ENCODE results near the gene BLMH.

BLMH gene

DNA sequence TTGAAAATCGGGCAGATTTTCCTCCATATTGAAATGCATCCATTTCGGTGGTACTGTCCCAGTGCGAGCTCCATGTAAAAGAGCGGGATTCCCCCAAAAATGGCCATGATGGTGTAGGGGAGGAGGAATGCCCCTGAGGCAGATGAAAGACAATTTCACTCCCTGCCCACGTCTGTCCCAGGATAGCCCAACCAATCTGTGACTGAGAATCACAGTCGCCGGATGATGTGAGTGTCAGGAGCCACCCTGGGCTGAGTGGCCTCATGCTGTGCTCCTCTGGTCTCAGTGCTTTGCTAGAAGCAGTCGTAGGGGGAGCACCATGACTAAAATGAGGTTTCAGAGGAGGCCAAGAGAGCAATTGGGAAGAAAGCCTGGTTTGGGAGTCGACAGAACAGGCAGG is 72.9 kb downstream of the BLMH start:
- TF ChIP-seq EZH2 (IDR thresholded peaks at IDR 0.05) (no peak), FOXP2 (optimal IDR thresholded peaks at IDR 0.05; ENCODE audit: control extremely low read depth, extremely low read length, insufficient read depth) (no peak), POLR2AphosphoS5 (IDR thresholded peaks at IDR 0.05; ENCODE audit: borderline replicate concordance, low read depth, low read length) (no peak)
- DNase-seq (ENCODE audit: low read depth, low spot score): no peak
- no peaks in the 10 kb centered on the region for H3K9me3 ChIP-seq (ENCODE audit: low read depth, low read length)
- H3K4me3 ChIP-seq: no peak overlapping the region
- H3K27ac ChIP-seq: no peak overlapping the region
- H3K9ac ChIP-seq (ENCODE audit: insufficient read length): no peak overlapping the region
- H3K36me3 ChIP-seq (ENCODE audit: insufficient read depth, low read length): no peaks in the 10 kb centered on the region

DNA sequence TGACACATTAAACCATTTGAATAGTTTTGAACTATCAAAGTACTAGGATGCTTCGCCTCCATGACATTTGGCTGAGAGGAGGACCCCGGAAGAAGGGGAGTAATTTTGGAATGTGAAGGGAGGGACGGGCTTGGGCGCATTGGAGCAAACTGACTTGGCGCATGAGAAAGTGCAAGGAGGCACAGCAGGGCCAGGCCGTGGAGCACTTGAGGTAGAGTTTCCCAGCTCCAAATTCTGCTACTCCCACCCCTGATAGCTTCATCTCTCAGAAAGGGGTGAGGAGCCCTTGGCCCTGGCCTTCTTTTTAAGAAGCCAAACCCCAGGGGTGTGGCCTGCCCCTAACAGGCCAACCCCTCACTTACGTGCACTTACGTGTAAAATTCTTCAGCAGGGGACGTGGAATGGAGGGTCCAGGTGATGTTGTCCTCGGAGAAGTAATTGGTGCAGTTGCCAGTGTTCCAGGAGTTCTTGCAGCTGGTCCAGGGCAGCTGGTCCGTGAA is 73.9 kb downstream of the BLMH start:
- Histone ChIP-seq H3K27ac (no peak overlapping the region), H3K4me3 (no peak overlapping the region), H3K9ac (ENCODE audit: insufficient read length) (no peak overlapping the region), H3K36me3 (ENCODE audit: insufficient read depth, low read length) (no peaks in the 10 kb centered on the region), H3K9me3 (ENCODE audit: low read depth, low read length) (no peaks in the 10 kb centered on the region)
- TF ChIP-seq POLR2AphosphoS5 (IDR thresholded peaks at IDR 0.05; ENCODE audit: borderline replicate concordance, low read depth, low read length) (no peak), EZH2 (IDR thresholded peaks at IDR 0.05) (no peak), FOXP2 (optimal IDR thresholded peaks at IDR 0.05; ENCODE audit: control extremely low read depth, extremely low read length, insufficient read depth) (no peak)
- DNase-seq (ENCODE audit: low read depth, low spot score): no peak

DNA sequence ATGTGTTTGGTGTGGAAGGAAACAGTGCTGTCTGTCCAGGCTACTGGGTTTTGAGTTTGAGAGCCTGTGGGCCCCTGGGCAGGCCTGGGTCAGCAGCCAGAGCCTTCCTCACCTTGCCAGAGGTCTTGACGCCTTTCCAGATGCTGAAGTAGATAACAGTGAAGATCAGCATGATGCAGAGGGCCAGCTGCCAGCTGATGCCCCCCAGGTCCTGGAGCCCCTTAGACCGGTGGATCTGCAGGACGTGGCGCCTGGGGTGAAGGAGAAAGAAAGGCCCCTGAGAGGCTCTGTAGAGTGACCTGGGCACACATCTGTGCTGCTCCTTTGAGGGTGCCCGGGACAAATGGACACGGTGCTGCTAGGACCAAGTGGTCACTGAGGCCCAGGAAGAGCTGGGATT is 74.7 kb downstream of the BLMH start:
- Histone ChIP-seq H3K9me3 (ENCODE audit: low read depth, low read length) (no peaks in the 10 kb centered on the region), H3K9ac (ENCODE audit: insufficient read length) (no peak overlapping the region), H3K4me3 (no peak overlapping the region), H3K27ac (no peak overlapping the region), H3K36me3 (ENCODE audit: insufficient read depth, low read length) (no peaks in the 10 kb centered on the region)
- TF ChIP-seq POLR2AphosphoS5 (IDR thresholded peaks at IDR 0.05; ENCODE audit: borderline replicate concordance, low read depth, low read length) (no peak), FOXP2 (optimal IDR thresholded peaks at IDR 0.05; ENCODE audit: control extremely low read depth, extremely low read length, insufficient read depth) (no peak), EZH2 (IDR thresholded peaks at IDR 0.05) (no peak)
- no peak for DNase-seq (ENCODE audit: low read depth, low spot score)

DNA sequence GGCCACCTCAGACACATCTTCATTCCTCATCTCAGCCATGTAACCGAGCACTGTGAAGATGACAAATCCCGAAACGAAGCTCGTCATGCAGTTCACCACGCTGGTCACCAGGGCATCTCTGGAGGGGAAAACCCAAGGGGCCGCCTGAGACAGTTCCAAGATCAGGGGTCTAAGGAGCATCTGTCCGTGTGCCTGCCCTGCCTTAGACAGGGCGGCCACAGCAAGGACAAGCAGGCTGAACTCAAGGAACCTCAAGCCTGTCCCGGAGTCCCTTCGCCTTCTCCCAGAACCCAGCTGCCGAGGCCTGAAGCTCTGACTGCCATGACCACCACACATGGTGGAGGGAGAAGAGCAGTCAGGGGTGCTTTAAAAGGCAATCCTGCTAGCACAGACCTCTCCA is 79.0 kb downstream of the BLMH start:
- H3K9ac ChIP-seq (ENCODE audit: insufficient read length): no peak overlapping the region
- no peak overlapping the region for H3K27ac ChIP-seq
- H3K4me3 ChIP-seq: no peak overlapping the region
- DNase-seq (ENCODE audit: low read depth, low spot score): no peak
- H3K9me3 ChIP-seq (ENCODE audit: low read depth, low read length): no peaks in the 10 kb centered on the region
- no peaks in the 10 kb centered on the region for H3K36me3 ChIP-seq (ENCODE audit: insufficient read depth, low read length)
- TF ChIP-seq FOXP2 (optimal IDR thresholded peaks at IDR 0.05; ENCODE audit: control extremely low read depth, extremely low read length, insufficient read depth) (no peak), POLR2AphosphoS5 (IDR thresholded peaks at IDR 0.05; ENCODE audit: borderline replicate concordance, low read depth, low read length) (no peak), EZH2 (IDR thresholded peaks at IDR 0.05) (no peak)

DNA sequence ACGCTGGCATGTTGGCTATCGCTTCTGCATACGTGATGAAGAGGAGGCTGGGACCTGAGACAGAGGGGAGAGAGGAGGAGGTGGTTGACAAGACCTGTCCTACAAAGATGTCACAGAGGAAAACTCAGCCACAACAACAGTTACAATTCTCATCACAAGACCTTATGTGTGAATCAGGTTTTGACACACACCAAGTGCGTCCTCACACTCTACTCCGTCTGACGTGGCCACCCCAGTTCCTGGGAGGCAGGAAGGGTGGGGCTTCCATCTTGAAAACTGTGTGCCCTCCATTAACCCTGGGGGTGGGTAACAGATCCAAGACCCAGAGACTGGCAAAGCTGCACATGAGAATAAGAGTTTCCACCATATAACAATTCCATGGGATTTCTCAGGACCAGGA is 80.4 kb downstream of the BLMH start:
- H3K27ac ChIP-seq: no peak overlapping the region
- H3K9ac ChIP-seq (ENCODE audit: insufficient read length): no peak overlapping the region
- no peak for DNase-seq (ENCODE audit: low read depth, low spot score)
- TF ChIP-seq FOXP2 (optimal IDR thresholded peaks at IDR 0.05; ENCODE audit: control extremely low read depth, extremely low read length, insufficient read depth): no peak
- TF ChIP-seq POLR2AphosphoS5 (IDR thresholded peaks at IDR 0.05; ENCODE audit: borderline replicate concordance, low read depth, low read length): no peak
- no peak for TF ChIP-seq EZH2 (IDR thresholded peaks at IDR 0.05)
- no peaks in the 10 kb centered on the region for H3K36me3 ChIP-seq (ENCODE audit: insufficient read depth, low read length)
- no peaks in the 10 kb centered on the region for H3K9me3 ChIP-seq (ENCODE audit: low read depth, low read length)
- H3K4me3 ChIP-seq: no peak overlapping the region

DNA sequence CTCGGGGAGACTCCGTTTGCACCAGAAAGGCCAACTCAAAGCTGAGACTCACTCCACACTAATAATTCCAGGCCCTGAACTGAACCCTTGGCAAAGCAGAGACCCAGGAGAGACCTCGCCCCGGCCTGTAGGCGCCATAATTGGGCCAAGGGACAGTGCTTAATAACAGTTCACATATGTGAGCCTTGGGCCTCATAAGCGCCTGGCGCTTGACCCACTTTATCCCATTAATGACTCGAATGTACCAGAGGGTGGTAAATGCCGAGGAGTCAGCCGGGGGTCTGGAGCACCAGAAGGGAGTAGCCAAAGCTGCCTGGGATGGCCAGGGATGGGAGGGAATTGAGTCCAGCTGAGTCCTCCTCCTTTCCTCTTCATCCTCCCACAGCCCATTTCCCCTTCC is 80.8 kb downstream of the BLMH start:
- H3K27ac ChIP-seq: no peak overlapping the region
- no peaks in the 10 kb centered on the region for H3K9me3 ChIP-seq (ENCODE audit: low read depth, low read length)
- TF ChIP-seq FOXP2 (optimal IDR thresholded peaks at IDR 0.05; ENCODE audit: control extremely low read depth, extremely low read length, insufficient read depth): no peak
- TF ChIP-seq POLR2AphosphoS5 (IDR thresholded peaks at IDR 0.05; ENCODE audit: borderline replicate concordance, low read depth, low read length): no peak
- TF ChIP-seq EZH2 (IDR thresholded peaks at IDR 0.05): no peak
- H3K9ac ChIP-seq (ENCODE audit: insufficient read length): no peak overlapping the region
- DNase-seq (ENCODE audit: low read depth, low spot score): no peak
- no peaks in the 10 kb centered on the region for H3K36me3 ChIP-seq (ENCODE audit: insufficient read depth, low read length)
- no peak overlapping the region for H3K4me3 ChIP-seq

DNA sequence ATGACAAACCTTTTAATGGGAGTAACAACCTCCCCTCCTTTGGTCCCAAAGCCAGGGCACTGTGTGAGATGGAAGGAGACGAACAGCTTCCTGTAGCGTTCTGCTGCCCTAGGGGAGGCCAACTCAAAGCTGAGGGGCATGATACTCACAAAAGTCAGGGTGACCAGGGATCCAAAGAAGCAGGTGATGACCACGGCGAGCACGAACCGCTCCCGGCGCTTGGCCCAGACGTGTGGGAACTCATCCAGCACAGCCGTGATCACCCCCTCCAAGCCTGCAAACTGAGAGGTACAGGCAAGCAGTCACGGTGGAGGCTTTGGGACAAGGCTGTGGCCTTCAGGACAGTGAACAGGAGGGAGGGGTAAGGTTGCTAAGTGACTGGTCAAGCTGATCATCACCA is 81.4 kb downstream of the BLMH start:
- TF ChIP-seq POLR2AphosphoS5 (IDR thresholded peaks at IDR 0.05; ENCODE audit: borderline replicate concordance, low read depth, low read length): no peak
- no peak for TF ChIP-seq EZH2 (IDR thresholded peaks at IDR 0.05)
- no peak for TF ChIP-seq FOXP2 (optimal IDR thresholded peaks at IDR 0.05; ENCODE audit: control extremely low read depth, extremely low read length, insufficient read depth)
- no peak for DNase-seq (ENCODE audit: low read depth, low spot score)
- H3K27ac ChIP-seq: no peak overlapping the region
- H3K36me3 ChIP-seq (ENCODE audit: insufficient read depth, low read length): no peaks in the 10 kb centered on the region
- H3K9me3 ChIP-seq (ENCODE audit: low read depth, low read length): no peaks in the 10 kb centered on the region
- H3K4me3 ChIP-seq: no peak overlapping the region
- no peak overlapping the region for H3K9ac ChIP-seq (ENCODE audit: insufficient read length)

DNA sequence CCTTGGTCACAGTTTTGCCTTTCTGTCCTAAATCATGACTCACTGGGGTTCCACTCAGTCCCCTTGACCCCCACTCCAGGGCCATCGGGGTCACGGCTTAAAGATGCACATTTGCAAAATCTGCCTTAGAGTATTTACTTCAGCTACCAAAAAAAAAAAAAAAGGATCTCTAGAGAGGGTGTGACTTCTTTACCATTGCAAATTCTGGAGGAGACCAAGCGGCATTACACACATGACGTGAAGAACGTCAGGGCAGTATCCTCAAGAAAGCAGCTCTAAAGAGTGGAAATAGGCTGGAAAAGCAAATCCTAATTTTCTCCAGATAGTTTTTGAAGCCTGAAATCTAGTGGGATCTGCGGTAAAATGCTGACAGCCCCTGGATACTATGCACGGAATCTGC is 81.8 kb downstream of the BLMH start:
- no peak for TF ChIP-seq EZH2 (IDR thresholded peaks at IDR 0.05)
- TF ChIP-seq POLR2AphosphoS5 (IDR thresholded peaks at IDR 0.05; ENCODE audit: borderline replicate concordance, low read depth, low read length): no peak
- TF ChIP-seq FOXP2 (optimal IDR thresholded peaks at IDR 0.05; ENCODE audit: control extremely low read depth, extremely low read length, insufficient read depth): no peak

DNA sequence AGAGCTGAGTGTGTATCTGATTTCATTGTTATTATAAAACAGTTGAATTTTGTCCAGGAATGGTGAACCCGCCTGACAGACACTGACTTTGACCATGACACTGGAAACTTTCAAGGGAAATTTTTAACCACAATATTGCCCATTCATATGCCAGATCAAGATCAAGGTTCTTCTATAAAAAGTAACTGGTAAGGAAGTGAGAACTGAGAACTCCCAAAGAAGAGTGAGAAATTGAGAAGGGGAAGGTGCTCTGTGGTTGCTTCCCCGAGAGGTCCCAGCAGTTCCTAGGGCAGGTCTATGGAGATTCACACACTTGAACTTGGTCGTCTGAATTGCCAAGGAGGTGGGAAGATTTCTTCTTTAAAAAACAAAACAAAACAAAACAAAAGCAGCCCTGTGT is 83.5 kb downstream of the BLMH start:
- no peak for DNase-seq (ENCODE audit: low read depth, low spot score)
- TF ChIP-seq FOXP2 (optimal IDR thresholded peaks at IDR 0.05; ENCODE audit: control extremely low read depth, extremely low read length, insufficient read depth) (no peak), POLR2AphosphoS5 (IDR thresholded peaks at IDR 0.05; ENCODE audit: borderline replicate concordance, low read depth, low read length) (no peak), EZH2 (IDR thresholded peaks at IDR 0.05) (no peak)
- H3K4me3 ChIP-seq: no peak overlapping the region
- H3K9me3 ChIP-seq (ENCODE audit: low read depth, low read length): no peaks in the 10 kb centered on the region
- H3K27ac ChIP-seq: no peak overlapping the region
- no peaks in the 10 kb centered on the region for H3K36me3 ChIP-seq (ENCODE audit: insufficient read depth, low read length)
- H3K9ac ChIP-seq (ENCODE audit: insufficient read length): no peak overlapping the region

More for the DNA sequence above, 81.8 kb downstream of the BLMH start:
- no peaks in the 10 kb centered on the region for H3K9me3 ChIP-seq (ENCODE audit: low read depth, low read length)
- no peak overlapping the region for H3K9ac ChIP-seq (ENCODE audit: insufficient read length)
- no peaks in the 10 kb centered on the region for H3K36me3 ChIP-seq (ENCODE audit: insufficient read depth, low read length)
- no peak overlapping the region for H3K27ac ChIP-seq
- no peak for DNase-seq (ENCODE audit: low read depth, low spot score)
- H3K4me3 ChIP-seq: no peak overlapping the region

Data from SK-N-MC (cell line).